Upper lobe of left lung (tissue), 6 donors: ENCODE data around the gene PALMD. TPM values are rescaled to one million over a fixed set of nuclear protein-coding genes. Genes with fewer than 3 reads are reported as not detected.

Experiments
- ATAC-seq, 2 donors: fragments of 200-7000 bp; cut with Tn5 transposase; one replicate each; pipeline ENCODE4 v1.9.1; 2022; ENCODE audit warnings: mild to moderate bottlenecking in 2 of 2, moderate library complexity in 2 of 2; ENCODE audit not compliant: low FRiP score in 2 of 2
- DNase-seq, 2 donors: peaks; one replicate each; pipeline ENCODE4 v3.0.0-alpha.2; 2019 to 2020
- H3K27ac ChIP-seq, 4 donors: fragments of 200-600 bp; sonication (generic); one replicate each; pipeline ENCODE4 v1.5.1; 2016 to 2019
- H3K27me3 ChIP-seq, 4 donors: fragments of 200-600 bp; sonication (generic); one replicate each; pipeline ENCODE4 v1.5.1; 2017 to 2019
- H3K36me3 ChIP-seq, 4 donors: fragments of 200-600 bp; sonication (generic); one replicate each; pipeline ENCODE4 v1.5.1; 2016 to 2019
- H3K4me1 ChIP-seq, 4 donors: fragments of 200-600 bp; sonication (generic); one replicate each; pipeline ENCODE4 v1.5.1; 2018 to 2019
- H3K4me3 ChIP-seq, 4 donors: fragments of 200-600 bp; sonication (generic); one replicate each; pipeline ENCODE4 v1.5.1; 2017 to 2019; ENCODE audit warnings: mild to moderate bottlenecking in 2 of 4, moderate library complexity in 1 of 4
- H3K9me3 ChIP-seq, 4 donors: fragments of 200-600 bp; sonication (generic); one replicate each; pipeline ENCODE4 v1.5.1; 2018 to 2019
- CTCF ChIP-seq, 6 experiments: fragments of 450-650 bp in 4 of 6; fragments of 200-600 bp in 2 of 6; sonication (generic) in 2 of 6; IDR thresholded peaks; one replicate each; pipeline ENCODE4 v1.5.1; 2016 to 2019; ENCODE audit warnings: antibody characterized with exemption in 6 of 6
- EP300 ChIP-seq, 4 donors: sonication (generic); formaldehyde crosslinking; IDR thresholded peaks; one replicate each; pipeline ENCODE4 v1.5.1; 2017; ENCODE audit warnings: antibody characterized with exemption in 4 of 4, control low read depth in 2 of 4
- POLR2A ChIP-seq, 4 donors: fragments of 450-650 bp; IDR thresholded peaks; one replicate each; pipeline ENCODE4 v1.5.1; 2016 to 2017; ENCODE audit warnings: antibody characterized with exemption in 4 of 4, mild to moderate bottlenecking in 2 of 4
- POLR2AphosphoS5 ChIP-seq, 2 donors: sonication (generic); formaldehyde crosslinking; IDR thresholded peaks; one replicate each; pipeline ENCODE4 v1.5.1; 2017; ENCODE audit warnings: antibody characterized with exemption in 2 of 2
- WGBS, 2 donors: methylation state at CpG; one replicate each; pipeline ENCODE4 v1.1.5; 2017 to 2018; 5-methylcytosine and 5-hydroxymethylcytosine counted together
- total RNA-seq, 6 donors: library from RNA; depleted of rRNA in 4 of 6; stranded (reverse); fragments of >200 nt in 4 of 6; gene quantifications; one replicate each; pipeline versions ENCODE4 v1.1.0 to v1.2.1, GENCODE V29; 2016 to 2021
- donor health status: DM: no; HTN: no; CAD: no; lungs with moderate emphysema.
- donor health status: DM: no; HTN: yes; CAD: no; lungs with severe emphysema.

PALMD gene
- total RNA-seq, 6 donors from 2014 or later = 11.0 to 30.6 (median 23.7) TPM

- Histone ChIP-seq H3K4me1 (no peaks in the 10 kb centered on the region), H3K9me3 (no peaks in the 10 kb centered on the region), H3K36me3 (no peaks in the 10 kb centered on the region), H3K27me3 (no peaks in the 10 kb centered on the region), H3K4me3 (no peak overlapping the region), H3K27ac (no peak overlapping the region)
- 77% methylated on average over 3 of the region's 3 CpGs for WGBS, 2 donors
- no peak for TF ChIP-seq POLR2A (IDR thresholded peaks at IDR 0.05)
- TF ChIP-seq POLR2AphosphoS5 (IDR thresholded peaks at IDR 0.05) = no peak
- TF ChIP-seq CTCF (IDR thresholded peaks at IDR 0.05) = no peak
- TF ChIP-seq EP300 (IDR thresholded peaks at IDR 0.05) = no peak
- ATAC-seq = no peak
- DNase-seq = no peak
These were observed 44.7 kb upstream of the PALMD start for GRCh38 chr1:99601208-99601607.

- no peaks in the 10 kb centered on the region for H3K36me3 ChIP-seq
- WGBS, 2 donors = 81 to 87% methylated on average over 4 of the region's 4 CpGs
- H3K4me1 ChIP-seq = no peaks in the 10 kb centered on the region
- H3K4me3 ChIP-seq = no peak overlapping the region
- no peak overlapping the region for H3K27ac ChIP-seq
- no peak for TF ChIP-seq POLR2AphosphoS5 (IDR thresholded peaks at IDR 0.05)
- no peak for TF ChIP-seq POLR2A (IDR thresholded peaks at IDR 0.05)
- TF ChIP-seq EP300 (IDR thresholded peaks at IDR 0.05) = no peak
- TF ChIP-seq CTCF (IDR thresholded peaks at IDR 0.05) = no peak
- ATAC-seq (no peak), DNase-seq (no peak)
- H3K9me3 ChIP-seq = no peaks in the 10 kb centered on the region
- no peaks in the 10 kb centered on the region for H3K27me3 ChIP-seq
These were observed 44.1 kb upstream of the PALMD start for GRCh38 chr1:99601709-99602403.

GRCh38 chr1:99602404-99602969 lies 43.4 kb upstream of the PALMD start:
- Histone ChIP-seq H3K4me1 (no peaks in the 10 kb centered on the region), H3K4me3 (no peak overlapping the region), H3K27me3 (no peaks in the 10 kb centered on the region), H3K36me3 (no peaks in the 10 kb centered on the region), H3K9me3 (no peaks in the 10 kb centered on the region), H3K27ac (no peak overlapping the region)
- WGBS, 2 donors = 30 to 52% methylated on average over 1 of the region's 1 CpG
- no peak for TF ChIP-seq POLR2AphosphoS5 (IDR thresholded peaks at IDR 0.05)
- TF ChIP-seq POLR2A (IDR thresholded peaks at IDR 0.05) = no peak
- no peak for TF ChIP-seq EP300 (IDR thresholded peaks at IDR 0.05)
- no peak for TF ChIP-seq CTCF (IDR thresholded peaks at IDR 0.05)
- ATAC-seq = no peak
- DNase-seq = no peak

- Histone ChIP-seq H3K27me3 (no peaks in the 10 kb centered on the region), H3K4me1 (no peaks in the 10 kb centered on the region), H3K36me3 (no peaks in the 10 kb centered on the region), H3K9me3 (no peaks in the 10 kb centered on the region), H3K27ac (peak overlapping the region in 1 of 4 donors; percentile 14), H3K4me3 (no peak overlapping the region)
- no peak for ATAC-seq
- 44 to 55% methylated on average over 1 of the region's 1 CpG for WGBS, 2 donors
- TF ChIP-seq POLR2A (IDR thresholded peaks at IDR 0.05) (no peak), POLR2AphosphoS5 (IDR thresholded peaks at IDR 0.05) (no peak), CTCF (IDR thresholded peaks at IDR 0.05) (no peak), EP300 (IDR thresholded peaks at IDR 0.05) (no peak)
- DNase-seq = no peak
These were observed 42.0 kb upstream of the PALMD start for GRCh38 chr1:99603699-99604560.
